GM12878 (cell line): ENCODE measurements around the gene NSUN2.

Experiments
- CBX5 ChIP-seq: sonication (generic); IDR thresholded peaks from 2 replicates; pipeline ENCODE4 v1.6.1; 2016; ENCODE audit warnings: low read depth, moderate library complexity, mild to moderate bottlenecking, inconsistent platforms
- POLR2AphosphoS5 ChIP-seq: IDR thresholded peaks from 2 replicates; pipeline ENCODE4 v1.6.1; 2011; ENCODE audit warnings: mild to moderate bottlenecking, low read length, inconsistent platforms
- RAD51 ChIP-seq: fragments of 450-650 bp; IDR thresholded peaks from 2 replicates; pipeline ENCODE4 v1.6.1; 2016; ENCODE audit warnings: moderate library complexity, mild to moderate bottlenecking, inconsistent platforms
- RUNX3 ChIP-seq: IDR thresholded peaks from 2 replicates; pipeline ENCODE4 v1.6.1; 2012; ENCODE audit warnings: low read length, inconsistent platforms
- TARDBP ChIP-seq: IDR thresholded peaks from 2 replicates; pipeline ENCODE4 v1.6.1; 2016; ENCODE audit warnings: borderline replicate concordance
- ZNF274 ChIP-seq: IDR thresholded peaks from one replicate; pipeline ENCODE4 v1.8.0; 2011; ENCODE audit not compliant: insufficient read length, insufficient read depth
- TF ChIP-seq, protein P1 (sequence below), 3 experiments: IDR thresholded peaks in 2 of 3; conservative IDR thresholded peaks in 1 of 3; 2 replicates each; pipeline ENCODE4 v1.5.1; 2011; ENCODE audit warnings: low read depth in 3 of 3, low read length in 3 of 3, mild to moderate bottlenecking in 3 of 3, control low read depth in 2 of 3, moderate library complexity in 2 of 3, inconsistent platforms in 1 of 3, mixed read lengths in 1 of 3; ENCODE audit not compliant: control insufficient read depth in 2 of 3, insufficient read depth in 1 of 3; ENCODE audit errors: extremely low read depth in 1 of 3

DNA sequence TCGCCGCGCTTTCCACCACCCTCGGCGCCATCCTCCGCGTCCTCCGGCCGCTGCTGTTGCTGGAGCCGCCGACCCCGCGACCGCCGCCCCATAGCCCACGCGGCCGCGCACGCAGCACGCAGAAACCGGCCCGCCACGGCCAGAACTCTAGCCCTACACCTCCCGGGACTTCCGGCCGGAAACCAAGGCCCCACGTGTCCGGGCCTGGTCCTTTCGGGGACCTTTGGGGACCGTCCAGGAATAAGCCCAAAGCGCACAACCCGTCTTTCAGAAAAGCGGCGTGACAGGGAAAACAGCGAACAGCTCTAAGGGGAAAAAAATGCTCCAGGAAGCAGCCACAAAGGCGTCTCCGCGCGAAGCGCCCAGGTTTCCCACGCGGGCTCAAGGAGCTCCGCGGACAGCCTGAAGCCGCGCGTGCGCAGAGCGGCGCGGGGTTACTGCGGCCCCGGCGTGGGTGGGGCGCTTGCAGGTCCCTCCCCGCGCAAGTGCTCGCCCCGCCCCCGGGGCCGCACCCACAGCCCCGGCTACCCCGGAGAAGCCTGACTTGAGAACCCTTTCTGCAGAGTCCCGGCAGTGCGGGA lies at the start of gene NSUN2, which contains the start of gene SRD5A1:
- TF ChIP-seq RUNX3 (peak; percentile 26), ZNF274 (no peak), RAD51 (peak; percentile 94), POLR2AphosphoS5 (peak; percentile 87), TARDBP (no peak), CBX5 (no peak)
- TF ChIP-seq, protein P1, sequence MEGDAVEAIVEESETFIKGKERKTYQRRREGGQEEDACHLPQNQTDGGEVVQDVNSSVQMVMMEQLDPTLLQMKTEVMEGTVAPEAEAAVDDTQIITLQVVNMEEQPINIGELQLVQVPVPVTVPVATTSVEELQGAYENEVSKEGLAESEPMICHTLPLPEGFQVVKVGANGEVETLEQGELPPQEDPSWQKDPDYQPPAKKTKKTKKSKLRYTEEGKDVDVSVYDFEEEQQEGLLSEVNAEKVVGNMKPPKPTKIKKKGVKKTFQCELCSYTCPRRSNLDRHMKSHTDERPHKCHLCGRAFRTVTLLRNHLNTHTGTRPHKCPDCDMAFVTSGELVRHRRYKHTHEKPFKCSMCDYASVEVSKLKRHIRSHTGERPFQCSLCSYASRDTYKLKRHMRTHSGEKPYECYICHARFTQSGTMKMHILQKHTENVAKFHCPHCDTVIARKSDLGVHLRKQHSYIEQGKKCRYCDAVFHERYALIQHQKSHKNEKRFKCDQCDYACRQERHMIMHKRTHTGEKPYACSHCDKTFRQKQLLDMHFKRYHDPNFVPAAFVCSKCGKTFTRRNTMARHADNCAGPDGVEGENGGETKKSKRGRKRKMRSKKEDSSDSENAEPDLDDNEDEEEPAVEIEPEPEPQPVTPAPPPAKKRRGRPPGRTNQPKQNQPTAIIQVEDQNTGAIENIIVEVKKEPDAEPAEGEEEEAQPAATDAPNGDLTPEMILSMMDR (IDR thresholded peaks at IDR 0.05 in 2 of 3, conservative IDR thresholded peaks at IDR 0.05 in 1 of 3; ENCODE audit: control insufficient read depth in 2 of 3, extremely low read depth in 1 of 3, insufficient read depth in 1 of 3, low read depth in 3 of 3, low read length in 3 of 3), result no peak
